Erythroblast (primary cell): ENCODE measurements around the gene HOXC6.

Source experiments
- GATA1 ChIP-seq: IDR thresholded peaks from 2 replicates; pipeline ENCODE4 v1.6.1; 2011; ENCODE audit warnings: low read depth, mild to moderate bottlenecking, control low read depth, low read length, moderate library complexity
- POLR2A ChIP-seq: IDR thresholded peaks from 2 replicates; pipeline ENCODE4 v1.6.1; 2011; ENCODE audit warnings: mild to moderate bottlenecking, low read length

DNA sequence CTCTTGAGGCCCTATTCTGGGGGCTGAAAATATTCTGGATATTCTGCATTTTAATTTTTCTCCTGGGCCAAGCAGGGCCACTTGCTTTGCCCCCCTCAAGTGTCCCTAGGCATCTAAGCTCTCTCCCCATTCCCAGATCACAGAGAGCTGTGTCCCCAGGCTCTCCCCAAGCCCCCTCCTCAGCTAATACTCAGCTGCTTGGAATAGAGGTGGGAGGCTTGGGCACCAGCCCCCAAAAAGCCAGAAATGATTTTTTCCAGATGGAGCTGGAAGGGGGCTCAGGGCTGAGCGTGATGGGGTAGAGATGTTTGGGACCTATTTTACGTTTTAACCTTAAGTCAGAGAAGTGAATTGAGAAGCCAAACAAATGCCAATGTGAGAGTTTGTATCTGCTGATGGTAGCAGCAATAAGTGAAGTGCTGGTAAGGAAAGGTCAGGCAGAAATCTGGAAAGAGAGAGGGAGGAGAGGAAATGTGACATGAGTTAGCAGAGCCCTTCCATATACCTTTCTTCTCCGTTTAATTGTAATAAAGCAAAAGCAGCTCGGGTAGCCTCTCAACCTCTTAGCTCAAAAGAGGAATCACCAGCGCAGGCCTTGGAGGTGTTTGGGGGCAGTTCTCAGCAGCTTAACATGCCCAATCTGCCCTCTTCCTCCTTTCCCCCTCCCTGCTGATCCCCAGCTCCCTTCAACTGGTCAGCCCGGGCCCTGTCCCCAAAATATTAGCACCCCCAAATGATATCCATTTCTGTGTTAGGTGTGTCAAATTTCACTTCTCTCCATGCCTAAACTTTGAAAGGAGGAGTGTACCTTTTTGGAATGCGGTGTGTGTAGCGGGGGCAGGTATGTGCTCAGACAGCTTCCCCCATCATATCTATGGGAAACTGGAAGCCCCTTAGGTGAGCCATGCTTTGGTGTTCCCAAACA is 5.0 kb upstream of the HOXC6 start:
- TF ChIP-seq POLR2A (no peak), GATA1 (no peak)
